ENCODE data around the gene DHRS3. TPM values are rescaled to one million over a fixed set of nuclear protein-coding genes. Genes with fewer than 3 reads are reported as not detected.
A peak's percentile ranks its signal among the peaks of the same experiment; 100 is the strongest.
"Not testable (repeated sequence)": the region's sequence is repeated elsewhere in the genome, so short reads cannot be mapped to it uniquely, and the experiment has no call there.

DHRS3 gene
- total RNA-seq, 1 experiment from 2014 or later = 2.6 TPM

GRCh38 chr1:12645401-12645800 is 27.4 kb upstream of the DHRS3 start:
- H3K27me3 ChIP-seq; H3K36me3 ChIP-seq; H3K27ac ChIP-seq; H3K4me3 ChIP-seq; DNase-seq; H3K4me1 ChIP-seq; H3K9me3 ChIP-seq (replicated peaks): not testable (repeated sequence)

- Histone ChIP-seq H3K27ac (no peak overlapping the region), H3K4me3 (no peak overlapping the region), H3K9me3 (replicated peaks) (peaks cover 15% of the 10 kb centered on the region), H3K4me1 (peaks cover 2% of the 10 kb centered on the region; the same call in 1 of the 2 replicates), H3K27me3 (no peaks in the 10 kb centered on the region), H3K36me3 (no peaks in the 10 kb centered on the region)
- DNase-seq = no peak
Observed at GRCh38 chr1:12644829-12645228, 26.8 kb upstream of the DHRS3 start.

GRCh38 chr1:12644237-12644636 is 26.2 kb upstream of the DHRS3 start:
- no peak overlapping the region for H3K4me3 ChIP-seq
- DNase-seq = no peak
- H3K9me3 ChIP-seq (replicated peaks) = peaks cover 18% of the 10 kb centered on the region
- H3K27ac ChIP-seq = no peak overlapping the region
- no peaks in the 10 kb centered on the region for H3K27me3 ChIP-seq
- no peaks in the 10 kb centered on the region for H3K4me1 ChIP-seq
- H3K36me3 ChIP-seq = no peaks in the 10 kb centered on the region

- Histone ChIP-seq H3K4me3 (no peak within 1 kb of the TSS), H3K36me3 (no peaks in the 10 kb centered on the region), H3K9me3 (replicated peaks) (peaks cover 18% of the 10 kb centered on the region), H3K27me3 (no peaks in the 10 kb centered on the region), H3K4me1 (no peaks in the 10 kb centered on the region), H3K27ac (no peak within 1 kb of the TSS)
- DNase-seq = no peak
Observed at GRCh38 chr1:12643785-12644184, 25.8 kb upstream of the DHRS3 start, which contains the start of gene AADACL4. TSS of gene AADACL4 (plus strand) at chr1:12644085. CDS start at chr1:12644547, 462 bp downstream.

GRCh38 chr1:12643079-12643478 is 25.1 kb upstream of the DHRS3 start:
- no peak for DNase-seq
- Histone ChIP-seq H3K36me3 (no peaks in the 10 kb centered on the region), H3K4me3 (no peak overlapping the region), H3K4me1 (no peaks in the 10 kb centered on the region), H3K27me3 (no peaks in the 10 kb centered on the region), H3K9me3 (replicated peaks) (peaks cover 18% of the 10 kb centered on the region), H3K27ac (no peak overlapping the region)

GRCh38 chr1:12640958-12641272 is 22.9 kb upstream of the DHRS3 start:
- Histone ChIP-seq H3K27ac (no peak overlapping the region), H3K4me3 (no peak overlapping the region), H3K36me3 (no peaks in the 10 kb centered on the region), H3K4me1 (peaks cover 10% of the 10 kb centered on the region), H3K27me3 (no peaks in the 10 kb centered on the region), H3K9me3 (replicated peaks) (peaks cover 18% of the 10 kb centered on the region)
- DNase-seq = no peak

- no peak overlapping the region for H3K4me3 ChIP-seq
- H3K36me3 ChIP-seq = no peaks in the 10 kb centered on the region
- H3K27ac ChIP-seq = no peak overlapping the region
- DNase-seq = no peak
- peaks cover 10% of the 10 kb centered on the region for H3K4me1 ChIP-seq
- H3K9me3 ChIP-seq (replicated peaks) = peaks cover 18% of the 10 kb centered on the region
- H3K27me3 ChIP-seq = no peaks in the 10 kb centered on the region
Observed at GRCh38 chr1:12640237-12640957, 22.4 kb upstream of the DHRS3 start.

- peaks cover 18% of the 10 kb centered on the region for H3K9me3 ChIP-seq (replicated peaks)
- peaks cover 18% of the 10 kb centered on the region for H3K4me1 ChIP-seq
- no peak overlapping the region for H3K4me3 ChIP-seq
- H3K36me3 ChIP-seq = no peaks in the 10 kb centered on the region
- H3K27ac ChIP-seq = no peak overlapping the region
- no peaks in the 10 kb centered on the region for H3K27me3 ChIP-seq
- no peak for DNase-seq
Observed at GRCh38 chr1:12637693-12638092, 19.7 kb upstream of the DHRS3 start.

GRCh38 chr1:12636098-12636950 is 18.3 kb upstream of the DHRS3 start:
- DNase-seq = peak; percentile 71 to 83
- peaks cover 18% of the 10 kb centered on the region for H3K9me3 ChIP-seq (replicated peaks)
- no peaks in the 10 kb centered on the region for H3K36me3 ChIP-seq
- peaks cover 18% of the 10 kb centered on the region for H3K4me1 ChIP-seq
- H3K27me3 ChIP-seq = no peaks in the 10 kb centered on the region
- no peak overlapping the region for H3K4me3 ChIP-seq
- H3K27ac ChIP-seq = peak overlapping the region; percentile 7; the same call in 1 of the 2 replicates

- peaks cover 18% of the 10 kb centered on the region for H3K4me1 ChIP-seq
- no peaks in the 10 kb centered on the region for H3K27me3 ChIP-seq
- H3K9me3 ChIP-seq (replicated peaks) = peaks cover 2% of the 10 kb centered on the region
- no peak overlapping the region; the same call in 1 of the 2 replicates for H3K4me3 ChIP-seq
- no peaks in the 10 kb centered on the region for H3K36me3 ChIP-seq
- no peak for DNase-seq
- peak overlapping the region; percentile 13; the same call in 1 of the 2 replicates for H3K27ac ChIP-seq
Observed at GRCh38 chr1:12634696-12635202, 16.7 kb upstream of the DHRS3 start.

- peak overlapping the region; percentile 13; the same call in 1 of the 2 replicates for H3K27ac ChIP-seq
- DNase-seq = peak; percentile 75 to 81
- no peaks in the 10 kb centered on the region for H3K27me3 ChIP-seq
- no peaks in the 10 kb centered on the region; the same call in 1 of the 2 replicates for H3K9me3 ChIP-seq (replicated peaks)
- no peak overlapping the region; the same call in 1 of the 2 replicates for H3K4me3 ChIP-seq
- peaks cover 18% of the 10 kb centered on the region for H3K4me1 ChIP-seq
- no peaks in the 10 kb centered on the region for H3K36me3 ChIP-seq
Observed at GRCh38 chr1:12634156-12634555, 16.1 kb upstream of the DHRS3 start.

GRCh38 chr1:12631571-12631970 is 13.6 kb upstream of the DHRS3 start:
- peaks cover 13% of the 10 kb centered on the region for H3K4me1 ChIP-seq
- DNase-seq = no peak
- no peak overlapping the region for H3K27ac ChIP-seq
- H3K36me3 ChIP-seq = no peaks in the 10 kb centered on the region
- no peak overlapping the region for H3K4me3 ChIP-seq
- H3K9me3 ChIP-seq (replicated peaks) = no peaks in the 10 kb centered on the region
- H3K27me3 ChIP-seq = no peaks in the 10 kb centered on the region

- Histone ChIP-seq H3K27me3 (no peaks in the 10 kb centered on the region), H3K36me3 (no peaks in the 10 kb centered on the region), H3K27ac (no peak overlapping the region), H3K9me3 (replicated peaks) (no peaks in the 10 kb centered on the region), H3K4me1 (peaks cover 8% of the 10 kb centered on the region), H3K4me3 (no peak overlapping the region)
- no peak for DNase-seq
Observed at GRCh38 chr1:12630946-12631530, 13.0 kb upstream of the DHRS3 start.

- DNase-seq = no peak
- Histone ChIP-seq H3K27me3 (no peaks in the 10 kb centered on the region), H3K27ac (no peak overlapping the region), H3K36me3 (no peaks in the 10 kb centered on the region), H3K4me1 (peaks cover 8% of the 10 kb centered on the region), H3K9me3 (replicated peaks) (no peaks in the 10 kb centered on the region), H3K4me3 (no peak overlapping the region)
Observed at GRCh38 chr1:12629985-12630760, 12.2 kb upstream of the DHRS3 start.

Measured in SJCRH30 (cell line).